HL-60/S4 (cell line): ENCODE results near the gene SLC16A7.

Experiments used
- in situ Hi-C: fragments of 300-500 bp; cut with MboI; formaldehyde crosslinking; loops from 2 replicates; pipeline ENCODE4 v1.14.3; 2022; ENCODE audit warnings: low sequenced_read_pairs

SLC16A7 gene

GRCh38 chr12:59664495-59664894 is 68.7 kb downstream of the SLC16A7 start:
- in situ Hi-C loops: no loop called here

GRCh38 chr12:59665701-59666100 is 69.9 kb downstream of the SLC16A7 start:
- in situ Hi-C loops: no loop called here

- in situ Hi-C loops: no loop called here
Observed at GRCh38 chr12:59668674-59669073, 72.8 kb downstream of the SLC16A7 start.

- in situ Hi-C loops: no loop called here
Observed at GRCh38 chr12:59672273-59672672, 76.4 kb downstream of the SLC16A7 start.

DNA sequence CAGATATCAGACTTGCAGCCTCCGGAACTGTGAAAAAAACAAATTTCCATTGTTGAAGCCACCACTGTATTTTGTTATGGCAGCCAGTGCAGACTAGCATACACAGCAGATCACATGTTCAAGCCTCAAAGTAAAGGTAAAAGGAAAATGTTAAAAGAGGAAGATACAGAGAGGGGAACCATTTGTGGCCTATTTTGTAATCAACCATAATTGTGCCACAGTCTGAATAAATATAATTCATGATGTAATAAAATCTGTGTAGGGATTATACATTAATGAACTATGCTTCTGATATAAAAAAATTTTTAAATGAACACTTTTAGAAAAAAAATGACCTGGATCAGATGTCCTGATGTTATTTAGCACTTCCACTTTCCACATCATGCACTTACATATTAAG is 79.6 kb downstream of the SLC16A7 start:
- in situ Hi-C loops: no loop called here

GRCh38 chr12:59677857-59678256 is 82.0 kb downstream of the SLC16A7 start:
- in situ Hi-C loops: no loop called here

DNA sequence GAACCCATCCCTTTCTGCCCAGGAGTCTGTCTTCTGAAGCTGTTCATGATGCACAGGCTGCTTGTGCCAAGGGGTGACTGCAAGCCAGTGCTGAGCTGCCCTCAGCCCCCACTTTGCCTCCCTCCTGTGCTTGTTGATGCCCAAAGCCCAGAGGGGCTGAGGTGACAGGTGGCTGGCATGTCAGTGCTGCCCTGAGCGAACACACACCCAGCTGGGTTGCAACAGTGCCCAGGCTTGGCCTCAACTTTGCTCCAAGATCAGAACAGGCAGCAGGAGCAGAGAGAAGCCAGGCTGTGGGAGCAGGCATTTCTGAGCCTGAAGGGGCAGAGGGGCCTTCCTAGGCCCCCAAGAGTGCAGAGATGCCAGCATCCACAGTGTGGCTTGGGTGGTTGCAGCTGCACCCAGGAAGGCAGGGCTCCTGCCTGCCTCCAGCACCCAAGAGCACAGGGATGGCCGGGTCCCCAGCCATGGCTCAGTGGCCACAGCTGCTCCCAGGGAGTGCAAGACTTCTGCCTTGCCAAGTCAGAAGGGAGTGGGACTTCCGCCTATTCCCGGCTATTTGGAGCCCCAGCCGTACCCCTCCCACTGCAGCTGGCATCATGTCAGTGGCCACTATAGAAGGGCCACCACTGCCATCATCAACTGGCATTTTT is 83.1 kb downstream of the SLC16A7 start:
- in situ Hi-C loops: no loop called here

GRCh38 chr12:59689776-59690175 is 93.9 kb downstream of the SLC16A7 start:
- in situ Hi-C loops: no loop called here

DNA sequence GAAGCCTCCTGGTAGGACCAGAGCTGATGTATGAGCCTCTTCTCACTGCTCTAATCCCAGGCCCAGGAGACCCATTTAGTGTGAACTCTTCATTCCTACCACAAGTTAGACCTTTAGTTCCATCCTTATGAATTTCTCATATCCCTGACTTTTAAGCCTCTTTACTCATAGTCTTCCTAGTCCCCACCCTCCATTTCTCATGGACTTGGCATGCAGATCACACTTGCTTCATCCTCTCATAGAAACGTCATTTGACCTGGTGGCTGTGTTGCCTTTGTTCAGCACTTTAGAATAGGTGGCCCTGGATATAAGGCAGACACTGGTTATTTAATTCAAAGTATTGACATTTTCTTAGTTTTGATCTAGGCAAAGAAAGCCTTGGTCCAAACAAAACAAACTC is 99.5 kb downstream of the SLC16A7 start:
- in situ Hi-C loops: no loop called here

DNA sequence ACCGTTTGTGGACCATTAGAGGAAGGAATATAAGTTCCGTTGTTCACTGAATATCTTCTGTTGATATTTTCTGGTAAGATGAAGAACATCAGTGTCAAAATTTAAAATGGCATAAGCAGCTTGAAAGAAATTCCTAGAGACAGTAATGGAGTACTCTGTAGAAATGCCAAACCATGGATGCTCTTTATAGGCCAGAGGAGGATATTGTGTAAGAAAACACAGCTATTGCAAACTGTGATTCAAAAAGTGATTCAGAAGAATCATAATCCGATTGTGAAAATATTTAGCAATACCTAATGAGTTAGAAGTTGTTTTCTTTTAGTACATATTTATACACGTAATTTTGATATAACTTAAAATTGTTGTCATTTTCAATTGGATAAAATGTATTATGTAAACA is 102.8 kb downstream of the SLC16A7 start:
- in situ Hi-C loops: no loop called here

GRCh38 chr12:59699421-59700152 is 103.8 kb downstream of the SLC16A7 start:
- in situ Hi-C loops: no loop called here

- in situ Hi-C loops: no loop called here
Observed at GRCh38 chr12:59700153-59700450, 104.3 kb downstream of the SLC16A7 start.

DNA sequence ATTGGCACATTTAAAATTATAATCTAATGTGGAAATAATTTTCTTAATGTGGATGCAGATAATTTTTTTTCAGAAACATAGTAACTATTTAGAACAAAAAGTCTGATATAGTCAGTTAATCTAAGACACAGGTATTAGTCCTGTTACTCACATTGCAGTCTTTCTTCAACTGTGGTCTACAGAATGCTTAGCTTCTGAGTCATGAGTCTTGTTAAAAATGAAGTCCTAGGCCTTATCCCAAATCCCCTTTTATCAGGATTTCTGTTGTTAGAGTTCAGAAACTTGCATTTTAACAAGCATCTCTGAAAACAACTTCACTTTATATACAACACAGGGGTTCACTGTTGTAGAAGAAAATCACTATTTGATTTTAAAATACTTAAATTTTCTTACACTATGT is 112.2 kb downstream of the SLC16A7 start:
- in situ Hi-C loops: no loop called here

DNA sequence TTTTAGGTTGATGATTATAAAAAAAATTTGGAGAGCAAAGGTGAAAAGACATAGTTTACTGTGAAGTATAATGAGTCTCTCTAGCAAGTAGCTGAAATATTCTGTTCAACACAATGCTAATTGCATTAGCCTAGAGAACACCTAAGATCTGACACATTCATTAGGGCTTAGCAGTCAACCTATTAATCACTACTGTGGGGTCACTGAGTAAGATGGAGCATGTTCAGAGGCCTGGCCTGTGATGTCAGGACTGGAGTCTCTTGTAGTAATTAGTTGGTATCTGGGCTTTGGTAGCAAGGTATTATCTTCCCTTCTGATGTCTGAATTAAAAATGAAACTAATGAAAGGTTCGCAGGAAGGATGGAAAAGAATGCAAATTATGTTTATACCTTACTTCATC is 112.7 kb downstream of the SLC16A7 start:
- in situ Hi-C loops: no loop called here

DNA sequence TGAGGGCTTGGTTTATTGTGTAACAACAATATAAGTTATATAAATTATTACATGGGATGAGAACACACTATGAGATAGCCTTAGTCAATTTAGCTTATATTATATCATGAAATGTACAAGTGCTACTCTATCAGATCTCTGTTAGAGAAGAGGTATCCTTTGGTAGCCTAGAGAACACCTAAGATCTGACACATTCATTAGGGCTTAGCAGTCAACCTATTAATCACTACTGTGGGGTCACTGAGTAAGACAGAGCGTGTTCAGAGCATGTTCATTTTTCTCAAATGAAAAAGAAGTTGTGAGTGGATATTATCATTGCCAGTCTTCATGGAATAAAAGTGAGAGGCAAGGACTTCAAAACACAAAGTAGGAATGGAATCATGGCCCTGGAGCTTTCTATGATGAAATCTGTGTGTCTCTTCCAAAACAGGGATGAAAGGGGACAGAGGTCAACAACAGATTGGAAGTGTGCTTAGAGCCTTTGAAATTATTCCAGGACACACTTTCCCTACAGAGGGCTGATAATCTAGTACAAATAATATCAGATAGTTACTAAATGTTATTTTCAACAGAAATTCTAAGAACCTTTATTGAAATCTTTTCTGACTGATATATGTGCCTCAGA is 114.3 kb downstream of the SLC16A7 start:
- in situ Hi-C loops: no loop called here

DNA sequence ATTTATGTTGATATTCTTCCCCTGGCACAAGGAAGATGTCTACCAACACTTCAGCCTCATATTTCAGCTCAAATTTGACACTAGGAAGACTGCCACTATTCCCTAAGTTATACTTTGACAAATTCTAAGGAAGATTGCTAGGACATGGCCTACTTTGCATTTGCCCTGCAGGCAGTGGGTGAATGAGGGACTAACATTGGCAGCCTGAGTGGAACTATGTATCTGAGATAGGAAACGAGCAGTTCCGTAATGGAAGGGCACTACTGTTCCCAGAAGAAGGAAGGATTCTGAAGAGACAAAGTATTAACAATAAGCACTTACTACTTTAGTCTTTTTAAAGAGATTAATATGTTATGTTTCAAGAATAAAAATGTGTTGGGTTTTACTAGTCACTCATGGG is 115.1 kb downstream of the SLC16A7 start:
- in situ Hi-C loops: no loop called here

GRCh38 chr12:59715434-59715833 is 119.6 kb downstream of the SLC16A7 start:
- in situ Hi-C loops: no loop called here

GRCh38 chr12:59716043-59716442 is 120.2 kb downstream of the SLC16A7 start:
- in situ Hi-C loops: no loop called here

DNA sequence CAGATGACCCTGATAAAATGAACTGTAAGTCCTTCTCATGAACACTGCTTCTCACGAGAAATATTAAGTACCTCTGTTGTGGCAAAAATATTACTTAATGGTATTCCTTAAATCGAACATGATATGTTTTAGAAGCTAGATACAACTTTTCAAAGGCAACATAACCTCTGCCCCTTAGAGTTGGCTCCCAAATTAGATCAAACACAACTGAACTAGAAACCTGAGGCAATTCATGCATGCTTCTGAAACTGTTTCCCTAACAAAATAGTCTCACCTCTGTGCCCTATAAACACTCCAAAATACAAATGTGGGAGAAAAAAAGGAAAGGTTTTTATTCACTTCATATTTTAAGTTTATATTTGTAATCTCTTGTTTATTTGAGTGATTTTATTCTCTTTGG is 121.6 kb downstream of the SLC16A7 start:
- in situ Hi-C loops: no loop called here

DNA sequence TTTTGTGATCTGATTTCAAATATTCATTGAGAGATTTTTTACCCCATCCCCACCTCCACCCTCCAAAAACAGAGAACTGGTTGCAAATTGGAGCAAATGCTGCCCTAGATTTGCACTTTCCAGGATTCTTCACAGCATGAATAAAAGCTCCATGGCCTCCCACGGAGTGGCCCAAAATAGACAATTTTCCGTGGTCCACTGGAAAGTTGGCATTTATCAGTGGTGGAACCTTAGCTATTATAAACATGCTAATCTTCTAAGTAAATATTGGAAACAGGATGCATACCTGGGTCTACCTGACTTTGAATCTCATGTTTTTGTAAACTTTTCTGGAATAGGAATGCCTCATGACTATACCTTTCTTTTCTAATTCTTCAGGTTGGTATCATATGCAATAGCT is 123.9 kb downstream of the SLC16A7 start:
- in situ Hi-C loops: no loop called here

DNA sequence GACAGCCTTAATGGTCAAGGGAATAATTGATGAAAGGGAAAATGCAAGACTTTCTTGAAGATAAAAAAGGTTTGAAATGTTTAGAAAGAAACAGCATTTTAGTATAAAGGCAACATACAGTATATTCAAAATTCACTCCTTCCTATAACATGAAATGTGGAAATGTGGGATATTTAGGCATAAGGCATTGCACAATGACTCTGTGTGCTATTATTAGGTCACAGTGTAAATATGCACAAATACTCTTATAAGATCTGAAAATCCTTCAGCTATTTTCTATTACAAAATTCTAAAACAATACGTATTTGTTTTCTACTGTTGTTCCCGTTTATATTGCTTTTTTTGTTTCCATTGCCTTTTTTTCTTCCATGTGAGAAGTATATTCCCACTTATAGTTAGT is 127.7 kb downstream of the SLC16A7 start:
- in situ Hi-C loops: no loop called here

DNA sequence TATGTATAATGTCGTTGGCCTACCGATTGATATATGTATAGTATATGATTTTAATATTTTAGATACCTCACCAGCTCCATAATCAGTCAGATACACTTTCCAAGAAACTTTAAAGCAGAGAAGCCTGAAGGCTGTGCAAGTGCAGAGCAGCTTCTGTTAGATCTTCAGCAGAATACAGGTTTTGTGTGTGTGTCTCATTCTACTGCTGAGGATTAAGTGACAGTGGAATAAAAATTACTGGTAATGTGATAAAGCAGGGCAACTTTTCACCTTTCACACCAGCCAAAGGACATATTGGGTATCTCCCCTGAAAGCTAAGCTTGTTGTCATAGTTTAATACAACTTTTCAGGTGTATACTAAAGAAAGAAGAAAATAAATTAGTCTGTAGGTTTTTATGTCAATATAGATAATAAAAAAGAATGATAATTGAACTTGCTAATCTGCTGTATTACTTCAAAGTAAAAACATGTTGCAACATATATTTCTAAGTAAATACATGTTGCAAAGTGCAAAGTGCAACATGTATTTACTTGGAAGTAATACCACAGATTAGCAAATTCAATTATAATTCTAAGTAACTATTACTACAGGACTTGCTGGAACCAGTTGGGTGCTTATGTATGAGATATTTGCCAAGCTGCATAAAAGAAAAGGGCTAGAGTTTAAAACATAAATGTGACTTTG is 128.3 kb downstream of the SLC16A7 start:
- in situ Hi-C loops: no loop called here
